ENCODE measurements around the gene INAFM2.

The INAFM2 gene

GRCh38 chr15:40323239-40323952, at the start of gene INAFM2:
Gene INAFM2 (plus strand): TSS chr15:40323692. CDS start chr15:40324056, 364 bp downstream.
- DNase-seq = peak in 54 of 56 donors; percentile 43 to 93 (median 78)

DNA sequence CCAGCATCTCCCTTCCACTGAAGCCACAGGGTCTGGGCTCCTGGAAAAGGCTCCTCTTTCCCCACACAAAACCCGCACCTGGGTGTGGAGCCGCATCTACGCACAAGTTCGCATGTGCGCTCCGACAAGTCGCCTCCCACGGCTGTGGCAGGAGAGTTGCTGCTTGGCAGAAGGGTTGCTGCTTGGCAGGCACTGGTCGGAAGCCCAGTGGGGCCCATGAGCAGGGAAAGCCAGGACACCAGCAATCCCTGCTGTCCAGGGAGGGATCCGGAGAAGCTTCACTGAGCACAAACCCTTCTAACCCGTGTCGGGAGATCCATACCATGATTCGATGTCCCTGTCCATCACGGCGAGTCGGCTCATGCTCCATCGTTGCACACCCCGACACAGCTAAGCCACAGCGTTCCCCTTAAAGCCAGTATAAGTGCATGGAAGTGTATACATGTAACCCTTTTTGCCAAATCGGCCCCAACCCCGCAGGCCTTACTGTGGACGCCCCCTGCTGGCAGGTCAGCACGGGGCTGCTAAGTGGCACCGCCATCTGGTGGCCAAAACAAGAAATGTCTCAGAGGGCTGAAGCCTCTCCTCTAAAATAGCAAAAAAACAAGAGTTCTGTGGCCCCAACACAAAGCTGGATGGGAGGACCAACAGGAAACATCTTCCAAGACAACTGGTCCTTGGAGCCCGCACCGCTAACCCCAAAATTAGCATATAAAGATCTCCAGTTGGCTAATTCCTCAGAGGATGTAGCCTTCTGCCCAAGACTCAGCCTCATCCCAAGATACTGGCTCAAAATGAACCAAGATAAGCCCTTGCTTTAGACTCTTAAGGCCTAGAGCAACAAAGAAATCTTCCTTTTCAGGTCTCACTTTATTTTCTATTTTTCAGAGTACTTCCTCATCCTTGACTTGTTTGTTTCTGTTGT, 48.9 kb upstream of the INAFM2 start:
- DNase-seq = peak in 49 of 56 donors; percentile 14 to 85 (median 57)

- no peak for DNase-seq
These were observed 48.0 kb upstream of the INAFM2 start for GRCh38 chr15:40275523-40275922.

DNA sequence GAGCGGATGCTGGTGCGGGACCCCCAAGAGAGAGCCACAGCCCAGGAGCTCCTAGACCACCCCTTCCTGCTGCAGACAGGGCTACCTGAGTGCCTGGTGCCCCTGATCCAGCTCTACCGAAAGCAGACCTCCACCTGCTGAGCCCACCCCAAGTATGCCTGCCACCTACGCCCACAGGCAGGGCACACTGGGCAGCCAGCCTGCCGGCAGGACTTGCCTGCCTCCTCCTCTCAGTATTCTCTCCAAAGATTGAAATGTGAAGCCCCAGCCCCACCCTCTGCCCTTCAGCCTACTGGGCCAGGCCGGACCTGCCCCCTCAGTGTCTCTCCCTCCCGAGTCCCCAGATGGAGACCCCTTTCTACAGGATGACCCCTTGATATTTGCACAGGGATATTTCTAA, 47.5 kb upstream of the INAFM2 start:
- no peak for DNase-seq

DNA sequence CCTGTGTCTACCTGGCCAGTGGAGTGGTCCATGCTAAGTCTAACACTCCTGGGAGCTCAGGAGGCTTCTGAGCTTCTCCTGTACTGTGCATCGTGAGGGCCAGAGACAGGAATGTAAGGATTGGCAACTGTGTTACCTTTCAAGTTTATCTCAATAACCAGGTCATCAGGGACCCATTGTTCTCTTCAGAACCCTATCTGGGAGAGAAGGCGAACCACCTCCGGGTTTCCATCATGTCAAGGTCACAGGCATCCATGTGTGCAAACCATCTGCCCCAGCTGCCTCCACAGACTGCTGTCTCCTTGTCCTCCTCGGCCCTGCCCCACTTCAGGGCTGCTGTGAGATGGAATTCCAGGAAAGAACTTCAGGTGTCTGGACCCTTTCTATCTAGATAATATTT, 46.6 kb upstream of the INAFM2 start:
- no peak for DNase-seq

- DNase-seq = no peak
These were observed 46.0 kb upstream of the INAFM2 start for GRCh38 chr15:40277471-40277870.

GRCh38 chr15:40278026-40278425, 45.5 kb upstream of the INAFM2 start:
- DNase-seq = peak in 1 of 56 donors; percentile 23

DNA sequence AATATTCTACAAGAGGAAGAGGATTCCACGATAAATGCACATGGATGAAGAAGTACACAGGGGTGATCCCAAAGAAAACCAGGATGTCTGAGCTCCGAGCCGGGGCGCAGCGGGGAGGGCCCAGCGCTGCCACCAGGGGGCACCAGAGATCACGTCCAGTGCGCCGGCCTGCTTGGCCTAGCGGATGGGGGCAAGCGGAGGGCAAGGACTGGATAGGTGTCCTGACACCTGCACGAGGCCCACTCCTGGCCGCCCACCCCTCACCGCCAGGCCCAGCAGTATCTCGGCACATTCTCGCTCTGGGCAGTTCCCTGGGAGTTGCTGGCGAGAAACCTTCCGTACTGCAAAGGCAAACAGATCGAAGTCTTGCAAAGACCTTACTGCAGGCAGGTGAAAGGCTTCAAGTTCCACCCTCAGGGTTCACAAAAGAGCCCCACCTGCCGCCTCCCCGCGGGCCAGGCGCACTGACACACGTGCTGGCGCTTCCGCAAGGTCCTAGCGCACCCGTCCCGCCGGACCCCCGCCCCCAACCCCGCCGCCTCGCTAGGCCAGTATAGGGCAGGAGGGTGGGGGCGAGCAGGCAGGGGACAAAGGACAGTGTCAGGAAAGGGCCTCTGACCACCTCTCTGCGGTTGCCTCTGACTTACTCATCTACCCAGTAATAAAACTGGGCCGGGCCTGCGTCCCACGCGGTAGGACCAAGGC, 43.9 kb upstream of the INAFM2 start:
- peak in 47 of 56 donors; percentile 18 to 81 (median 46) for DNase-seq

- peak in 19 of 56 donors; percentile 18 to 62 (median 34) for DNase-seq
These were observed 43.0 kb upstream of the INAFM2 start for GRCh38 chr15:40280260-40281056.

- no peak for DNase-seq
These were observed 42.3 kb upstream of the INAFM2 start for GRCh38 chr15:40281057-40281800.

DNA sequence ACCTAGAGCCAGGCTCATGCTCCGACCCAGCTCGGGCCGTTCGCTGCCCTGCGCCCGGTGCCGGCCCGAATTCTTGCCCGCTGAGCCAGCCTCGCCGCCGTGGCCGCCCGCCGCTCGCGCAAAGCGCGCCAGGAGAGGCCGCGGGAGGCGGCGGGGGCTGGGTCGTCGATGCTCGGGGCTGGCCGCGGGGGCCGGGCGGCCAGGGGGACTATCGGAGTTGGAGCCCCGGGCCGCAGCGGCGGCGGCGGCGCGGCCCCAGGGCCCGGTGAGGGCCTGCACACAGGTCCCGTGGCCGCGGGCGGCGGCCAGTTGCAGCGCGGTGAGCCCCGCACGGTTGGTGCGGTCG, 41.7 kb upstream of the INAFM2 start:
- DNase-seq = no peak

DNA sequence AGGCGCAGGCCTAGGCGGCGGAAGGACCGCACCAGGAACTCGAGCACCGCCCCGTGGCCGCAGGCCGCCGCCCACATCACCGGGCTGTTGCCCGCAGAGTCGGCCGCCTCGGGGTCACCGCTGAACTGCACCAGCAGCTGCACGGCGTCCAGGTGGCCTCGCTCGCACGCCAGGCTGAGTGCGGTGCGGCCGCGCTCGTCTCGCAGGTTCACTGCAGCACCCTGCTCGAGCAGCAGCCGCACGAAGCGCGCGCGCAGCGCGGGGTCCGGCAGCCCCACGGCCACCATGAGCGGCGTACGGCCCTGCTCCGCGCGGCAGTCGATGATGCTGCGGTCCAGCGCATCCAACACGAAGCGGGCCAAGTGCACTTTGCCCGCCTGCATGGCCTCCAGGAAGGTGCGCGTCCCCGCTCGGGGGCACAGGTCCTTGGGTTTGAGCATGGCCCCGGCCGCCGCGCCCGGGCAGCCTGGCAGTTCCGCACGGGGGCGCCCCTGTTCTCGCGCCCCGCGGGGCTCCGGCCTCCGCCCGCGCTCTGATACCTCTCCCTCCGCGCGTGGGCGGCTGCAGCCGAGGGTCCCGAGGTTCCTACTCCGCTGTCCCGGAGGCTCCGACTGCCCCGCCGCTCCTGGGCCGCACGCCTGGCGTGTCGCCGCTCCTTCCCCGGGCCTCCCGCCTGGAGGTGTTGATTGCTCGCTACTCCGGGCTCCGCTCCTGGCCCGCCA, 41.2 kb upstream of the INAFM2 start:
- peak in 4 of 56 donors; percentile 32 to 58 (median 52) for DNase-seq

GRCh38 chr15:40282869-40283614, 40.5 kb upstream of the INAFM2 start, which contains the start of gene ANKRD63:
Gene ANKRD63 (minus strand): TSS chr15:40283064. CDS start chr15:40282586, 478 bp downstream.
- peak in 24 of 56 donors; percentile 15 to 73 (median 50) for DNase-seq

DNA sequence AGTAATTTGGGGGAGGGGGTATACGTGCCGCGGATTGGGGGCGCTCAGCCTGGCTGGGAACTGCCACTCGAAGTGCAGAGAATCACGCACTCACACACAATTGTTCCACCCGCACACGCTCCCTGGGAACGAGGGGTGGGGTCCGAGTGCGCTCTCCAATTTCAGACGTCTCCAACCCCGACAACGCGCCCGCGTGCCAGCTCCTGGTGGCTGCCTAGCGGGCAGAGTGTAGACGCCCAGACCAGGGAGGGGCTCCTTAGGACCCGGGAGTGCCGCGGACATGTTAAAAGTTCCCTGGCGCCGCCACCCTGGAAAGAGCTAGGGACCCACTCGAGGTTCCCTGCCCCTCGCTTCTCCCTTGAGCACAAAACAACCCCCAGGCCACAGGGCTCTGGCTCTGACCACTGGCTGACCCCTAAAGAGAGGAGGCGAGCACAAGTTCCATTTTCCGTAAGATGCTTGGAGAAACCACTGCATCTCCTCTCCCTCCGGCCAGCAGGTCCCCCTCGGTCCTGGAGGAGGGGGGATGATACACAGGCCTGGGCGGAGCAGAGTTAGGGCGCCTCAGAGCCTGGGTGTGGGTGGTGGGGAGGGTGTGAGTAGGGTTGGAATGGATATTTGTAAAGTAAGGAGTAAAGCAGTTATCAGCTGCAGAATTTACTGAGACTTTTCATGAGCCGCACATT, 39.7 kb upstream of the INAFM2 start:
- DNase-seq = peak in 4 of 56 donors; percentile 42 to 59 (median 51)

DNA sequence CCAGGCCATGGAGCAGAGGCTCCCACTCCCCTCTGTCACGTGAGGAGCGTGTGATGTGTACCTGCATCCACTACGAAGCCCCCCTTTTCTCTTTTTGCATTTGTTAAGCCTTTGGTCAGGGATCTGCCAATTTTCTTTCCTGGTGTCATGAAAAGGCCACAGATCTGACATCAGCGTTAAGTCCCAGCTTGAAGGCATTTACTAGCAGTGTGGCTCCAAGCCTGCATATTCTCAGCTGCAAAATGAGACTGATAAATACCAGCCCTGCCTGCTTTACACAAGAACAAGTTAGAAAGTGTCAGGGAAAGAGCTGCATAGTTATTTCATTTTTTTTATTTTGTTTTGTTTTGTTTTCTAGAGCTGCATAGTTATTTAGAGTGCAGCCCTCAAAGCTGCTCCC, 38.3 kb upstream of the INAFM2 start:
- DNase-seq = no peak

- no peak for DNase-seq
These were observed 37.9 kb upstream of the INAFM2 start for GRCh38 chr15:40285554-40286011.

DNA sequence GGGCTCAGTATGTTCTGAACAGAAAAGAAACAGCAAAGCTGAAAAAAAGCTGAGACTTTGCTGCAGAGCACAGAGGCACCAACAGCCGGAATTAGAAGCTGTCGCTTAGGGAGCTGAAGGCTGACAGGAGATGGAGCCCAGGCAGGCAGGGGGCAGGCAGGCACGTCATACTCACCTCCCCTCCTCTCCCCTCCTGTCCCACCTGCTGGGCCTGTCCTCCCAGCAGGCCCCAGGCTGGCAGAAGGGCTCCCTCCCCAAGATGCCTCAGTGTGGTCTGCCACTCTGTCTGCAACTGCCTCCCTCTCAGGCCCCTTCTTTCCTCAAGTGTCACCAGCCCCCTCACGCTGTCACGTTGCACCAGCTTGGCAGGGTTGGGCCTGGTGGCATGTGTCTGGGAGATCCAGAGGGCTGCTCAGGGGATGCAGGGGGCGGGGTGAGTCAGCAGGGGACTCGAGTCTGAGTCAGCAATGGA, 37.4 kb upstream of the INAFM2 start:
- DNase-seq = peak in 35 of 56 donors; percentile 18 to 76 (median 46)

GRCh38 chr15:40286794-40287193, 36.7 kb upstream of the INAFM2 start:
- DNase-seq = no peak
